Heart left ventricle (tissue), 13 donors: Measurements from ENCODE around the gene CPSF7.

Source experiments
- CTCF ChIP-seq, 12 donors: fragments of 200-600 bp; sonication (generic) in 4 of 12; IDR thresholded peaks; one replicate each; pipeline versions ENCODE4 v1.5.0 to v1.8.0; 2018 to 2022; ENCODE audit warnings: antibody characterized with exemption in 12 of 12, mild to moderate bottlenecking in 5 of 12
- POLR2A ChIP-seq, 2 donors: fragments of 450-650 bp; IDR thresholded peaks; one replicate each; pipeline ENCODE4 v1.6.1; 2017; ENCODE audit warnings: antibody characterized with exemption in 2 of 2, mild to moderate bottlenecking in 2 of 2, moderate library complexity in 2 of 2
- donor health status: ischemic (EF 13 %, LVEDD 7.1; RV severe dilation, severe dysfunction).
- donor health status: DM: no; HTN: yes; CAD: no.
- donor health status: DM: no; HTN: no; CAD: no.
- donor health status: ischemic (EF 25% LVEDD 6.9; RV normal size, moderate dysfunction).
- donor health status: ischemic (EF 25% LVEDD 5.7; RV mildly dilated, moderate dysfunction).
- donor health status: ischemic (EF 35%, LVEDD 5.7; RV mildly dilated, moderate dysfunction).
- donor health status: nonischemic (EF 11% LVEDD 7.7; RV severe dilation, severe dysfunction).
- donor health status: DM: yes; HTN: yes; CAD: no.
- donor health status: PGD.
- donor health status: ischemic (EF 29% LVEDD 5.4; RV normal size, mild dysfunction).
- donor health status: nonischemic (EF 23%, LVEDD 6.1; RV moderate dilation, normal function).

- TF ChIP-seq CTCF (IDR thresholded peaks at IDR 0.05): no peak
- no peak for TF ChIP-seq POLR2A (IDR thresholded peaks at IDR 0.05)
Observed at GRCh38 chr11:61416941-61417340, 12.8 kb downstream of the CPSF7 start.
